Mesendoderm (in vitro differentiated cells): ENCODE measurements around the gene SMIM5.

ENCODE experiments used
- DNase-seq: peaks from one replicate; pipeline ENCODE4 v3.0.0; 2013
- H2AK5ac ChIP-seq: 2 replicates; pipeline ENCODE4 v1.6.1; 2013; ENCODE audit warnings: low read length, inconsistent platforms
- H2BK120ac ChIP-seq: 2 replicates; pipeline ENCODE4 v1.6.1; 2013; ENCODE audit warnings: low read depth, mild to moderate bottlenecking, low read length, moderate library complexity, mixed read lengths
- H2BK15ac ChIP-seq: replicated peaks from 2 replicates; pipeline ENCODE4 v1.6.1; 2013; ENCODE audit warnings: low read depth, mild to moderate bottlenecking, moderate library complexity
- H2BK5ac ChIP-seq: 2 replicates; pipeline ENCODE4 v1.6.1; 2013; ENCODE audit warnings: low read length, inconsistent platforms
- H3K18ac ChIP-seq: 2 replicates; pipeline ENCODE4 v1.6.1; 2013; ENCODE audit warnings: mild to moderate bottlenecking, low read length, mixed read lengths
- H3K23ac ChIP-seq: one replicate; pipeline ENCODE4 v1.6.1; 2013; ENCODE audit warnings: low read length
- H3K27ac ChIP-seq: 2 replicates; pipeline ENCODE4 v1.5.1; 2013; ENCODE audit warnings: low read depth, mild to moderate bottlenecking, inconsistent platforms, low read length, moderate library complexity
- H3K27me3 ChIP-seq: 2 replicates; pipeline ENCODE4 v1.6.1; 2013; ENCODE audit warnings: low read length, control low read depth, mild to moderate bottlenecking, inconsistent platforms; ENCODE audit not compliant: insufficient read depth, poor library complexity
- H3K36me3 ChIP-seq: 2 replicates; pipeline ENCODE4 v1.6.1; 2013; ENCODE audit warnings: low read length, inconsistent platforms; ENCODE audit not compliant: control insufficient read depth, insufficient read depth
- H3K4ac ChIP-seq: one replicate; pipeline ENCODE4 v1.6.1; 2013; ENCODE audit warnings: low read depth, mild to moderate bottlenecking, low read length, moderate library complexity
- H3K4me1 ChIP-seq: 2 replicates; pipeline ENCODE4 v1.6.1; 2013; ENCODE audit warnings: low read depth, low read length, inconsistent platforms; ENCODE audit not compliant: control insufficient read depth
- H3K4me2 ChIP-seq: 2 replicates; pipeline ENCODE4 v1.6.1; 2013; ENCODE audit warnings: low read length
- H3K4me3 ChIP-seq: 2 replicates; pipeline ENCODE4 v1.5.1; 2013; ENCODE audit warnings: mild to moderate bottlenecking, low read length
- H3K56ac ChIP-seq: one replicate; pipeline ENCODE4 v1.6.1; 2013; ENCODE audit warnings: low read length
- H3K79me1 ChIP-seq: 2 replicates; pipeline ENCODE4 v1.6.1; 2013; ENCODE audit warnings: low read length, inconsistent platforms
- H3K79me2 ChIP-seq: 2 replicates; pipeline ENCODE4 v1.6.1; 2013; ENCODE audit warnings: mild to moderate bottlenecking, low read length; ENCODE audit not compliant: control insufficient read depth, insufficient read depth
- H3K9ac ChIP-seq: 2 replicates; pipeline ENCODE4 v1.6.1; 2013; ENCODE audit warnings: low read length, inconsistent platforms
- H4K5ac ChIP-seq: one replicate; pipeline ENCODE4 v1.6.1; 2013; ENCODE audit warnings: low read length
- H4K8ac ChIP-seq: one replicate; pipeline ENCODE4 v1.6.1; 2013; ENCODE audit warnings: low read depth, mild to moderate bottlenecking, control low read depth, low read length, moderate library complexity
- WGBS: extraction: QIAGEN DNeasy Blood & Tissue Kit; methylation state at CpG from one replicate; pipeline ENCODE4 v1.1.7; 2013; ENCODE audit warnings: low lambda C conversion rate, missing lambda C conversion rate; ENCODE audit not compliant: insufficient coverage; ENCODE audit errors: extremely low coverage; 5-methylcytosine and 5-hydroxymethylcytosine counted together

SMIM5 gene

DNA sequence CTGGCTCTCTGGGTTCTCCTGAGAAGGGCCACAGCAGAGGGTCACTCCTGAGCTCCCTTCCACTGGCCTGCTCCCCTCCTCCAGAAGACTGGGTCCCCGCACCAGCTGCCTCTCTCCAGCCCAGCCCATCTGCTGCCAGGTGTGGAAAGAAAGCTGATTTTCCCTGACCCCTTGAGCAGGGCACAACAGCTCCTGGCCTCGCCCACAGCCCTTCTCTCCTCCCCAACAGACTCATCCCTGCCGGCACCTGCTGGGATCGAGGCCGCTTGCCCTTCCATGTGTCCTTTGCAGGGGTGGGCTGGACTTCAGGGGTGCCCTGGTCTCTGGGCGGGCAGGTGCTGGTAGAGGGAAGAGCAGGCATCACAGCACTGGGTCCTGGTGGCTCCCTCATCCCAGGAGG lies 4.8 kb upstream of the SMIM5 start:
- Histone ChIP-seq H3K4ac (no peak overlapping the region), H3K4me1 (peaks cover under 1% of the 10 kb centered on the region), H4K5ac (no peak overlapping the region), H3K79me2 (no peaks in the 10 kb centered on the region), H3K36me3 (no peaks in the 10 kb centered on the region), H2BK5ac (no peak overlapping the region), H3K18ac (no peak overlapping the region), H3K4me3 (no peak overlapping the region), H3K23ac (no peak overlapping the region), H3K56ac (no peak overlapping the region), H4K8ac (no peak overlapping the region), H3K27ac (no peak overlapping the region), H3K27me3 (no peaks in the 10 kb centered on the region), H2AK5ac (no peak overlapping the region), H3K9ac (no peak overlapping the region), H2BK120ac (no peak overlapping the region), H3K79me1 (no peaks in the 10 kb centered on the region), H3K4me2 (no peak overlapping the region), H2BK15ac (no peak overlapping the region)
- WGBS = no CpG with 5 or more reads among the region's 6 CpGs
- no peak for DNase-seq

DNA sequence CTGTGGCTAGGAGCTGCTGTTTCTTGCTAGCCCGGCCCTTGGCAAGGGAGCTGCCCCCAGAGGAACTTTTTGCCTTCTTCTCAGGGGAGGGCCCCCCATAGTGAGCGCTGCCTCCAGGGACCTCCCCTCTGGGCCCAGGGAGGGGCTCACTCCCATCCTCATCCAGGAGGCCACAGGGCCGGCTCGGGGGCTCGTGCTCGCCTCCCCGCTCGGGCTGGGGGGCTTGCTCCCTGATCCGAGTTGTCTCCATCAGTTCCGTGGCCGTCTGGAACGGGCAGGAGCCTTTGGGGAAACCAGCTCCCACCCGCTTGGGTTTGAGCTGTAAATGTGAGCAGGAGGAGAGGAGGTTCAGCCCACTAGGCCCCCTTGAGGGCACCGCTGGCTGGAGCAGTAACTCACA lies 4.1 kb upstream of the SMIM5 start:
- no peak overlapping the region for H3K9ac ChIP-seq
- H2BK15ac ChIP-seq = no peak overlapping the region
- H3K4me3 ChIP-seq = no peak overlapping the region
- no peaks in the 10 kb centered on the region for H3K36me3 ChIP-seq
- H4K8ac ChIP-seq = no peak overlapping the region
- no peak overlapping the region for H2AK5ac ChIP-seq
- peaks cover 3% of the 10 kb centered on the region for H3K4me1 ChIP-seq
- H3K27ac ChIP-seq = no peak overlapping the region
- H2BK5ac ChIP-seq = no peak overlapping the region
- no peak overlapping the region for H3K56ac ChIP-seq
- H3K79me1 ChIP-seq = no peaks in the 10 kb centered on the region
- H3K4me2 ChIP-seq = no peak overlapping the region
- DNase-seq = no peak
- no peak overlapping the region for H3K23ac ChIP-seq
- H4K5ac ChIP-seq = no peak overlapping the region
- no peaks in the 10 kb centered on the region for H3K79me2 ChIP-seq
- no peak overlapping the region for H3K4ac ChIP-seq
- no CpG with 5 or more reads among the region's 14 CpGs for WGBS
- H3K27me3 ChIP-seq = no peaks in the 10 kb centered on the region
- H3K18ac ChIP-seq = no peak overlapping the region
- no peak overlapping the region for H2BK120ac ChIP-seq

- no peak overlapping the region for H3K4me3 ChIP-seq
- DNase-seq = no peak
- H3K4me1 ChIP-seq = peaks cover 3% of the 10 kb centered on the region
- H3K23ac ChIP-seq = no peak overlapping the region
- no peaks in the 10 kb centered on the region for H3K79me2 ChIP-seq
- no peak overlapping the region for H4K5ac ChIP-seq
- WGBS = no CpG with 5 or more reads among the region's 26 CpGs
- H3K9ac ChIP-seq = no peak overlapping the region
- no peak overlapping the region for H2BK15ac ChIP-seq
- no peak overlapping the region for H3K18ac ChIP-seq
- no peaks in the 10 kb centered on the region for H3K27me3 ChIP-seq
- no peak overlapping the region for H3K4ac ChIP-seq
- H3K4me2 ChIP-seq = no peak overlapping the region
- no peak overlapping the region for H2AK5ac ChIP-seq
- no peak overlapping the region for H4K8ac ChIP-seq
- H3K36me3 ChIP-seq = no peaks in the 10 kb centered on the region
- H3K56ac ChIP-seq = no peak overlapping the region
- no peak overlapping the region for H2BK5ac ChIP-seq
- no peak overlapping the region for H3K27ac ChIP-seq
- no peaks in the 10 kb centered on the region for H3K79me1 ChIP-seq
- H2BK120ac ChIP-seq = no peak overlapping the region
Measured at GRCh38 chr17:75630071-75630917, 2.9 kb upstream of the SMIM5 start.

DNA sequence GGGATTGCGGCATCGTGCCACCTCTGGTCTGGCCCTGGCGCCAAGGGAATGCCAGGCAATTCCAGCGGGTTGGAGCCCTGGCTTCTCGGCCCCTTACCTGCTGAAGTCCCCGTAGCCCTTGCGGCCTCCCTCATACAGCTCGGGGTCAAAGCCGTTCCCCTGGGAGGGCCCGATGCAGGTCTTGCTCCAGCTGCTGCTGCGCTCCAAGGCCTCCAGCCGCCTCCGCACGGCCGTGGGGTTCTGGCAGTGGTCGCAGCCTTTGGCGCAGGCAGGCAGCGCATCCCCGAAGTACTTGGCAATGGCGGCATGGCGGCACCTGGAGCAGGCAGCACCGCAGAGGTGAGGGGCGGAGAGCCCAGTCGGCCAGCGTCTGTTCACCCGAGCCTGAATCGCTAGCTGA lies 1.9 kb upstream of the SMIM5 start:
- Histone ChIP-seq H3K4me3 (no peak overlapping the region), H3K4me1 (peaks cover 3% of the 10 kb centered on the region), H3K79me1 (no peaks in the 10 kb centered on the region), H3K27ac (no peak overlapping the region), H3K27me3 (no peaks in the 10 kb centered on the region), H3K4me2 (no peak overlapping the region), H3K36me3 (no peaks in the 10 kb centered on the region), H4K5ac (no peak overlapping the region), H2BK5ac (no peak overlapping the region), H3K18ac (no peak overlapping the region), H2AK5ac (no peak overlapping the region), H3K56ac (no peak overlapping the region), H3K79me2 (no peaks in the 10 kb centered on the region), H3K4ac (no peak overlapping the region), H3K9ac (no peak overlapping the region), H4K8ac (no peak overlapping the region), H3K23ac (no peak overlapping the region), H2BK120ac (no peak overlapping the region), H2BK15ac (no peak overlapping the region)
- DNase-seq = no peak
- WGBS = no CpG with 5 or more reads among the region's 27 CpGs

DNA sequence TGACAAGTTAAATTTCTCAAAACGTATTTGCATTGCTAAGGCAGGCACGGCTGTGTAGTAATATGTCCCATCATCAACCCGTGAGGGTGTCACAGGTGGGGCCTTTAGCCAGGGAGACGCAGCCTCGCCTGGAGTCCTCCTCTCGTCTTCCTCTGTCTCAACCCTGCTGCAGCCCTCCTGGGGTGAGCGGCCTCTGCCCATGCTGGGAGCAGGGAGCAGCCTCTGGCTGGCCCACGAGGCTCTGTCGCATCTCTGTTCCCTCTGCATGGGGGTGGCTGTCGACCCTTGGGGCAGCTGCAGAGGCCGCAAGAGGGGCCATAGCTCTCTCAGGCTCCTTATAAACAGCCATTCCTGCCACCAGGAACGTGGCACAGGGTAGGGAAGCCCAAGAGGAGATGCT lies 806 bp upstream of the SMIM5 start:
- no peaks in the 10 kb centered on the region for H3K79me1 ChIP-seq
- H2AK5ac ChIP-seq = no peak overlapping the region
- no peak overlapping the region for H3K27ac ChIP-seq
- H3K4me2 ChIP-seq = no peak overlapping the region
- H3K18ac ChIP-seq = no peak overlapping the region
- no peak overlapping the region for H2BK120ac ChIP-seq
- no CpG with 5 or more reads among the region's 12 CpGs for WGBS
- no peaks in the 10 kb centered on the region for H3K27me3 ChIP-seq
- H3K4me1 ChIP-seq = peaks cover 3% of the 10 kb centered on the region
- no peak overlapping the region for H3K4me3 ChIP-seq
- H2BK15ac ChIP-seq = no peak overlapping the region
- no peaks in the 10 kb centered on the region for H3K79me2 ChIP-seq
- H3K56ac ChIP-seq = no peak overlapping the region
- no peak overlapping the region for H3K9ac ChIP-seq
- H2BK5ac ChIP-seq = no peak overlapping the region
- no peak overlapping the region for H3K23ac ChIP-seq
- no peaks in the 10 kb centered on the region for H3K36me3 ChIP-seq
- no peak overlapping the region for H4K8ac ChIP-seq
- H4K5ac ChIP-seq = no peak overlapping the region
- DNase-seq = no peak
- no peak overlapping the region for H3K4ac ChIP-seq
